ES-I3 (cell line): ENCODE measurements around the gene IGIP.

Experiments used
- H3K36me3 ChIP-seq: 2 replicates; pipeline ENCODE4 v1.6.1; 2013; ENCODE audit warnings: mild to moderate bottlenecking, low read length, control low read depth, moderate library complexity; ENCODE audit not compliant: insufficient read depth
- H3K4me1 ChIP-seq: 2 replicates; pipeline ENCODE4 v1.6.1; 2013; ENCODE audit warnings: mild to moderate bottlenecking, control low read depth, low read length; ENCODE audit not compliant: insufficient read depth
- H3K9ac ChIP-seq: 2 replicates; pipeline ENCODE4 v1.6.1; 2013; ENCODE audit warnings: low read depth, mild to moderate bottlenecking, low read length, moderate library complexity
- H3K9me3 ChIP-seq: 2 replicates; pipeline ENCODE4 v1.6.1; 2013; ENCODE audit warnings: mild to moderate bottlenecking, low read length, moderate library complexity; ENCODE audit not compliant: control insufficient read depth, insufficient read depth

IGIP gene

GRCh38 chr5:140175367-140176030 lies 49.8 kb downstream of the IGIP start:
- no peaks in the 10 kb centered on the region for H3K36me3 ChIP-seq
- H3K9ac ChIP-seq, result peak overlapping the region; percentile 79
- no peaks in the 10 kb centered on the region for H3K4me1 ChIP-seq
- no peaks in the 10 kb centered on the region for H3K9me3 ChIP-seq

DNA sequence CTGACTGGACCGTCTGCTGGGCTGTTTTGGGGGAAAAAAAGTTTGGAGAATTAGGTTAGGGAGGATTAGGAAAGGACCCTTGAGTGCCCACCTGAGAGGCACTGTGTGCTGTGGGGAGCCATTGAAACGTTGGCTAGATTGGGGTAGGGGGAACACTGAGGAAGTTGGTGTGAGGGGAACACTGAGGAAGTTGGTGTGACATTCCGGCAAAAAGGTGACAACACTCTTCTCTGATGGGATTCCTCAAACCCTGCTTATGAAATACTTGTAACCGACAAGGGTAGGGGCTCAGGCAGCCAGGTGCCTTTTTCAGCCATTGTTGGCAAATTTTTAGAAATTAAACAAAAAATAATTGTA lies 50.3 kb downstream of the IGIP start:
- no peaks in the 10 kb centered on the region for H3K9me3 ChIP-seq
- peak overlapping the region; percentile 79 for H3K9ac ChIP-seq
- H3K4me1 ChIP-seq, result no peaks in the 10 kb centered on the region
- no peaks in the 10 kb centered on the region for H3K36me3 ChIP-seq

DNA sequence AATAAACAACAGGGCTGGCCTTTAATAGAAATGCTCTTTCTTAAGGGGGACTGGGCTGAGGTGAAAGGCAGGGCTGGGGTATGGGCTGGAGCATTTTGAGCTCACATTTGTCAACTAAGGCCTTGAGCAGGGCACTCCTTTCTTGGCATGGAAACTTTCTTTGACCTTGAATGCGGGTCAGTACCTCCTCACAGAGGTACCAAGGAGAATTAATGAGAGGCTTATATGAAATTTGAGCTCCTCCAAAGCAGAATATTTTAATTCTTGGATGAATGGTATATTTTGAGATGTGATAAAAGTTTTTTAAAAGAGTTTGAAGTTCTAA lies 52.3 kb downstream of the IGIP start:
- Histone ChIP-seq H3K9me3 (no peaks in the 10 kb centered on the region), H3K4me1 (peaks cover 8% of the 10 kb centered on the region; the same call in 1 of the 2 replicates), H3K36me3 (no peaks in the 10 kb centered on the region), H3K9ac (no peak overlapping the region)

DNA sequence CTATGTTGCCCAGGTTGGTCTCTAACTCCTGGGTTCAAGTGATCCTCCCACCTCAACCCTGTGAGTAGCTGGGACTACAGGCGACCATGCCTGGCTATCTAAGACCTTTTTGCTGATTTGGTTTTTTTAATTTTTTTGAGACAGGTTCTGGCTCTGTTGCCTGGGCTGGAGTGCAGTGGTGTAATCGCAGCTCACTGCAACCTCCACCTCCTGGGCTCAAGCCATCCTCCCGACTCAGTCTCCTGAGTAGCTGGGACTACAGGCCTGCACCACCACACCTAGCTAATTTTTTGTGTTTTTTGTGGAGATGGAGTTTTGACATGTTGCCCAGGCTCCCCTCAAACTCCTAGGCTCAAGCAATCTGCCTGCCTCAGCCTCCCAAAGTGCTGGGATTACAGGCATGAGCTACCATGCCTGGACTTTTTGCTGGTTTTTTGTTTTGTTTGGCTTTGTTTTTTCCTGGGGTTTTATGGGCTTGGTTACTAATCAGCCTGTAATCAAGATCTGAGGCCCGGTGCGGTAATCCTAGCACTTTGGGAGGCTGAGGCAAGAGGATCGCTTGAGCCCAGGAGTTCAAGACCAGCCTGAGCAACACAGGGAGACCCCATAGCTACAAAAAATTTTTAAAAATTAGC lies 52.9 kb downstream of the IGIP start:
- H3K9me3 ChIP-seq, result no peaks in the 10 kb centered on the region
- H3K9ac ChIP-seq, result no peak overlapping the region
- H3K4me1 ChIP-seq, result peaks cover 8% of the 10 kb centered on the region; the same call in 1 of the 2 replicates
- H3K36me3 ChIP-seq, result no peaks in the 10 kb centered on the region
